HepG2 (cell line): ENCODE data around the gene FAM229A. TPM values are rescaled to one million over a fixed set of nuclear protein-coding genes. Genes with fewer than 3 reads are reported as not detected.

Experiments used
- AGO1 ChIP-seq: fragments of 200-400 bp; formaldehyde crosslinking; IDR thresholded peaks from 2 replicates; pipeline ENCODE4 v1.6.1; 2017; ENCODE audit warnings: mild to moderate bottlenecking, low read depth, low read length, moderate library complexity; ENCODE audit not compliant: poor library complexity, severe bottlenecking
- CBX5 ChIP-seq: sonication (generic); formaldehyde crosslinking; IDR thresholded peaks from 2 replicates; pipeline ENCODE4 v1.4.0; 2020; ENCODE audit warnings: missing genetic modification reagents, borderline replicate concordance
- FLYWCH1 ChIP-seq: sonication (generic); formaldehyde crosslinking; IDR thresholded peaks from 2 replicates; pipeline ENCODE4 v1.8.1; 2023; ENCODE audit warnings: mild to moderate bottlenecking, missing genetic modification reagents
- GATAD1 ChIP-seq: IDR thresholded peaks from 2 replicates; pipeline ENCODE4 v1.6.1; 2016; ENCODE audit warnings: missing genetic modification reagents, missing compliant biosample characterization
- JUN ChIP-seq: sonication (generic); formaldehyde crosslinking; IDR thresholded peaks from 2 replicates; pipeline ENCODE4 v1.4.0; 2020; ENCODE audit warnings: mild to moderate bottlenecking, missing genetic modification reagents
- KDM5A ChIP-seq: fragments of 200-600 bp; sonication (generic); IDR thresholded peaks from 2 replicates; pipeline ENCODE4 v1.7.0; 2018; ENCODE audit warnings: antibody characterized with exemption, mild to moderate bottlenecking, low read length, borderline replicate concordance
- KLF12 ChIP-seq: sonication (generic); formaldehyde crosslinking; IDR thresholded peaks from 2 replicates; pipeline ENCODE4 v1.4.0; 2020; ENCODE audit warnings: missing genetic modification reagents, borderline replicate concordance
- KMT2B ChIP-seq: IDR thresholded peaks from 2 replicates; pipeline ENCODE4 v1.6.1; 2016; ENCODE audit warnings: missing genetic modification reagents, missing compliant biosample characterization
- ONECUT2 ChIP-seq: sonication (generic); formaldehyde crosslinking; IDR thresholded peaks from 2 replicates; pipeline ENCODE4 v1.4.0; 2020; ENCODE audit warnings: missing genetic modification reagents
- SIX4 ChIP-seq: sonication (generic); formaldehyde crosslinking; IDR thresholded peaks from 2 replicates; pipeline ENCODE4 v1.4.0; 2020; ENCODE audit warnings: missing genetic modification reagents
- SNRNP70 ChIP-seq: fragments of 200-400 bp; formaldehyde crosslinking; IDR thresholded peaks from 2 replicates; pipeline ENCODE4 v1.6.1; 2017; ENCODE audit warnings: mild to moderate bottlenecking, low read depth, low read length, moderate library complexity
- SP140L ChIP-seq: sonication (generic); formaldehyde crosslinking; IDR thresholded peaks from 2 replicates; pipeline ENCODE4 v1.4.0; 2020; ENCODE audit warnings: missing genetic modification reagents, borderline replicate concordance
- TEAD2 ChIP-seq: sonication (generic); formaldehyde crosslinking; IDR thresholded peaks from 2 replicates; pipeline ENCODE4 v1.9.0; 2021; ENCODE audit warnings: missing genetic modification reagents
- ZNF12 ChIP-seq: sonication (generic); formaldehyde crosslinking; IDR thresholded peaks from 2 replicates; pipeline ENCODE4 v1.5.0; 2020; ENCODE audit warnings: missing genetic modification reagents
- ZNF33B ChIP-seq: sonication (generic); formaldehyde crosslinking; IDR thresholded peaks from 2 replicates; pipeline ENCODE4 v1.5.1; 2020; ENCODE audit warnings: mild to moderate bottlenecking, missing genetic modification reagents
- ZNF530 ChIP-seq: sonication (generic); formaldehyde crosslinking; IDR thresholded peaks from 2 replicates; pipeline ENCODE4 v1.5.0; 2020; ENCODE audit warnings: low read depth, mild to moderate bottlenecking, missing genetic modification reagents
- ZNF556 ChIP-seq: sonication (generic); formaldehyde crosslinking; IDR thresholded peaks from 2 replicates; pipeline ENCODE4 v1.4.0; 2020; ENCODE audit warnings: mild to moderate bottlenecking, missing genetic modification reagents, borderline replicate concordance
- ZNF577 ChIP-seq: sonication (generic); formaldehyde crosslinking; IDR thresholded peaks from 2 replicates; pipeline ENCODE4 v1.4.0; 2020; ENCODE audit warnings: mild to moderate bottlenecking, low read depth, missing genetic modification reagents, borderline replicate concordance
- ZNF782 ChIP-seq: sonication (generic); formaldehyde crosslinking; IDR thresholded peaks from 2 replicates; pipeline ENCODE4 v1.4.0; 2020; ENCODE audit warnings: missing genetic modification reagents, mild to moderate bottlenecking, borderline replicate concordance
- ZSCAN22 ChIP-seq: sonication (generic); formaldehyde crosslinking; IDR thresholded peaks from 2 replicates; pipeline ENCODE4 v1.4.0; 2020; ENCODE audit warnings: mild to moderate bottlenecking, missing genetic modification reagents
- ZSCAN31 ChIP-seq: sonication (generic); formaldehyde crosslinking; IDR thresholded peaks from 2 replicates; pipeline ENCODE4 v1.5.0; 2020; ENCODE audit warnings: low read depth, mild to moderate bottlenecking, missing genetic modification reagents
- polyA plus RNA-seq, 8 experiments: library from polyadenylated mRNA; depleted of rRNA in 3 of 8; stranded (reverse) in 7 of 8; unstranded in 1 of 8; fragments of >200 nt; fragmentation: Illumina TruSeq in 4 of 8; extraction: Trizol in 4 of 8; gene quantifications; 2 replicates each; pipeline versions ENCODE4 v1.2.1 to v1.2.3, GENCODE V29; 2011 to 2016; ENCODE audit warnings: low read depth in 4 of 8, missing spikeins in 1 of 8, mixed read lengths in 1 of 8; ENCODE audit not compliant: insufficient read depth in 1 of 8
- total RNA-seq, 5 experiments: library from RNA; depleted of rRNA; stranded (reverse); fragments of >200 nt; fragmentation: Illumina TruSeq; extraction: Trizol; gene quantifications; 2 replicates each; pipeline ENCODE4 v1.2.3, GENCODE V29; 2016; ENCODE audit warnings: low read depth in 1 of 5
- TF ChIP-seq, protein P1 (sequence below): sonication (generic); formaldehyde crosslinking; IDR thresholded peaks from 2 replicates; pipeline ENCODE4 v1.5.0; 2020; ENCODE audit warnings: missing genetic modification reagents
- TF ChIP-seq, protein P2 (sequence below): sonication (generic); formaldehyde crosslinking; IDR thresholded peaks from 2 replicates; pipeline ENCODE4 v1.4.0; 2020; ENCODE audit warnings: missing genetic modification reagents
- TF ChIP-seq, protein P3 (sequence below), 2 experiments: fragments of 450-650 bp in 1 of 2; sonication (generic) in 1 of 2; formaldehyde crosslinking; IDR thresholded peaks; 2 replicates each; pipeline versions ENCODE4 v1.5.0 to v1.8.0; 2020 to 2022; ENCODE audit warnings: mild to moderate bottlenecking in 1 of 2, missing genetic modification reagents in 1 of 2
- TF ChIP-seq, protein P4 (sequence below): sonication (generic); formaldehyde crosslinking; IDR thresholded peaks from 2 replicates; pipeline ENCODE4 v1.4.0; 2020; ENCODE audit warnings: missing genetic modification reagents

Gene FAM229A
- total and polyA plus RNA-seq, 2 of the 13 experiments (the other 11 are each of a cell fraction or from before 2014, with no cell fraction given) = 3.2 to 17.6 TPM

DNA sequence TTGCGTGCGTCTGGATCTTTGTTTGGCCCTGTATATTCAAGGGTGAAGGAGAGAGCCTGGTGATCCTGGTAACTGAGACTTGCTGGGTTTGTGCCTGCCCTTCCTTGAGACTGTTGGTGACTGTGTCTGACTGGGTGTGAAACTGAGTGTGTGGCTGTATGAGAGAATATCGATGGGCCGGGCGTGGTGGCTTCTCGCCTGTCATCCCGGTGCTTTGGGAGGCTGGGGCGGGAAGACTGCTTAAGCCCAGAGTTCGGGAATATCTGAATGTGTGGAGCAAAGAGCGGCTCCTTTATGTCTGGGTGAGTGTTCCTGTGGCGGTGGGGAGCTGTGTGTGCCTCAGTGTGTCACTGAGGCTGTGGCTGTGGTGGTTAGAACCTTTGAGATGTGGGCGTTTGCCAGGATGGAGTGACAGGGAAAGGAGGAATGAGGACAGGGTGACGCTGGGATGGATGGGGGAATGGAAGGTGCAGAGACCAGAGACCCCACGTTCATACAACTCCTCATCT, 23.6 kb downstream of the FAM229A start (continued):
- TF ChIP-seq ZNF577 (CRISPR knock-in tag) (no peak), SIX4 (CRISPR knock-in tag) (no peak), JUN (CRISPR knock-in tag) (0 out of 2 replicates have a peak, but pooled peaks have one; percentile 28), SNRNP70 (no peak), ZSCAN22 (CRISPR knock-in tag) (no peak), KLF12 (CRISPR knock-in tag) (no peak), ZNF782 (CRISPR knock-in tag) (no peak), ZNF530 (CRISPR knock-in tag) (no peak), ONECUT2 (CRISPR knock-in tag) (no peak), ZNF12 (CRISPR knock-in tag) (no peak), CBX5 (CRISPR knock-in tag) (no peak), SP140L (CRISPR knock-in tag) (no peak), ZNF556 (CRISPR knock-in tag) (0 out of 2 replicates have a peak, but pooled peaks have one; percentile 32), KMT2B (CRISPR knock-in tag) (no peak), AGO1 (no peak), KDM5A (no peak), TEAD2 (no peak), FLYWCH1 (CRISPR knock-in tag) (no peak), GATAD1 (no peak), ZSCAN31 (no peak), ZNF33B (CRISPR knock-in tag) (no peak)
- TF ChIP-seq, protein P1, sequence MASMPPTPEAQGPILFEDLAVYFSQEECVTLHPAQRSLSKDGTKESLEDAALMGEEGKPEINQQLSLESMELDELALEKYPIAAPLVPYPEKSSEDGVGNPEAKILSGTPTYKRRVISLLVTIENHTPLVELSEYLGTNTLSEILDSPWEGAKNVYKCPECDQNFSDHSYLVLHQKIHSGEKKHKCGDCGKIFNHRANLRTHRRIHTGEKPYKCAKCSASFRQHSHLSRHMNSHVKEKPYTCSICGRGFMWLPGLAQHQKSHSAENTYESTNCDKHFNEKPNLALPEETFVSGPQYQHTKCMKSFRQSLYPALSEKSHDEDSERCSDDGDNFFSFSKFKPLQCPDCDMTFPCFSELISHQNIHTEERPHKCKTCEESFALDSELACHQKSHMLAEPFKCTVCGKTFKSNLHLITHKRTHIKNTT (CRISPR knock-in tag) = no peak
- TF ChIP-seq, protein P2, sequence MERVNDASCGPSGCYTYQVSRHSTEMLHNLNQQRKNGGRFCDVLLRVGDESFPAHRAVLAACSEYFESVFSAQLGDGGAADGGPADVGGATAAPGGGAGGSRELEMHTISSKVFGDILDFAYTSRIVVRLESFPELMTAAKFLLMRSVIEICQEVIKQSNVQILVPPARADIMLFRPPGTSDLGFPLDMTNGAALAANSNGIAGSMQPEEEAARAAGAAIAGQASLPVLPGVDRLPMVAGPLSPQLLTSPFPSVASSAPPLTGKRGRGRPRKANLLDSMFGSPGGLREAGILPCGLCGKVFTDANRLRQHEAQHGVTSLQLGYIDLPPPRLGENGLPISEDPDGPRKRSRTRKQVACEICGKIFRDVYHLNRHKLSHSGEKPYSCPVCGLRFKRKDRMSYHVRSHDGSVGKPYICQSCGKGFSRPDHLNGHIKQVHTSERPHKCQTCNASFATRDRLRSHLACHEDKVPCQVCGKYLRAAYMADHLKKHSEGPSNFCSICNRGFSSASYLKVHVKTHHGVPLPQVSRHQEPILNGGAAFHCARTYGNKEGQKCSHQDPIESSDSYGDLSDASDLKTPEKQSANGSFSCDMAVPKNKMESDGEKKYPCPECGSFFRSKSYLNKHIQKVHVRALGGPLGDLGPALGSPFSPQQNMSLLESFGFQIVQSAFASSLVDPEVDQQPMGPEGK (CRISPR knock-in tag) = no peak
- TF ChIP-seq, protein P3, sequence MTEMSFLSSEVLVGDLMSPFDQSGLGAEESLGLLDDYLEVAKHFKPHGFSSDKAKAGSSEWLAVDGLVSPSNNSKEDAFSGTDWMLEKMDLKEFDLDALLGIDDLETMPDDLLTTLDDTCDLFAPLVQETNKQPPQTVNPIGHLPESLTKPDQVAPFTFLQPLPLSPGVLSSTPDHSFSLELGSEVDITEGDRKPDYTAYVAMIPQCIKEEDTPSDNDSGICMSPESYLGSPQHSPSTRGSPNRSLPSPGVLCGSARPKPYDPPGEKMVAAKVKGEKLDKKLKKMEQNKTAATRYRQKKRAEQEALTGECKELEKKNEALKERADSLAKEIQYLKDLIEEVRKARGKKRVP (CRISPR knock-in tag; IDR thresholded peaks at IDR 0.05) = 0 out of 4 replicates have a peak, but pooled peaks of 1 of the 2 experiments have one; percentile 31
- TF ChIP-seq, protein P4, sequence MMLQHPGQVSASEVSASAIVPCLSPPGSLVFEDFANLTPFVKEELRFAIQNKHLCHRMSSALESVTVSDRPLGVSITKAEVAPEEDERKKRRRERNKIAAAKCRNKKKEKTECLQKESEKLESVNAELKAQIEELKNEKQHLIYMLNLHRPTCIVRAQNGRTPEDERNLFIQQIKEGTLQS (CRISPR knock-in tag) = no peak
